GM12878 (cell line): Measurements from ENCODE around the gene TBC1D8. TPM values are rescaled to one million over a fixed set of nuclear protein-coding genes. Genes with fewer than 3 reads are reported as not detected.

ENCODE experiments used
- ATAC-seq: fragments of 200-7000 bp; cut with Tn5 transposase; 3 replicates; pipeline ENCODE4 v1.9.1; 2020; ENCODE audit warnings: mild to moderate bottlenecking, moderate library complexity
- BruUV-seq: library from RNA; stranded (reverse); fragments of 400-500 nt; replicated peaks from 2 replicates; lab custom pipeline; 2021; lab: Mats Ljungman, UMichigan
- CTCF ChIA-PET: fragments of 300-600 bp; sonication (Branson Sonifier 250); formaldehyde crosslinking; extraction: SDS; loops from one replicate; lab custom pipeline; 2021; ENCODE audit warnings: inconsistent platforms; lab: Yijun Ruan, JAX
- POLR2A ChIA-PET: fragments of 350-600 bp; formaldehyde crosslinking; extraction: SDS; loops from one replicate; lab custom pipeline; 2021; ENCODE audit warnings: inconsistent platforms; lab: Charles Lee
- RAD21 ChIA-PET: fragments of 300-600 bp; sonication (Branson Sonifier 250); formaldehyde crosslinking; loops from one replicate; lab custom pipeline; 2023; ENCODE audit warnings: antibody characterized with exemption; ENCODE audit not compliant: unreplicated experiment; lab: Charles Lee
- SMC1A ChIA-PET: fragments of 300-600 bp; sonication (Branson Sonifier 250); formaldehyde crosslinking; loops from one replicate; lab custom pipeline; 2023; ENCODE audit not compliant: unreplicated experiment, uncharacterized antibody; lab: Charles Lee
- DNase-seq: peaks from one replicate; pipeline ENCODE4 v3.0.0-alpha.2; 2011; ENCODE audit warnings: low read depth, low spot score
- FAIRE-seq: peaks from 3 replicates; lab custom pipeline; 2011; peaks lifted over from hg19 to GRCh38; lab: Jason Lieb, UNC
- H2AFZ ChIP-seq: 2 replicates; pipeline ENCODE4 v1.6.0; 2011; ENCODE audit warnings: low read depth, low read length, control low read depth; ENCODE audit not compliant: control insufficient read depth
- H3K27ac ChIP-seq: 2 replicates; pipeline ENCODE4 v1.5.1; 2011; ENCODE audit warnings: control low read depth; ENCODE audit not compliant: control insufficient read depth, insufficient read depth
- H3K27me3 ChIP-seq, 2 experiments: replicated peaks in 1 of 2; 2 replicates each; pipeline versions ENCODE4 v1.6.0 to v1.6.1; 2011; ENCODE audit warnings: low read length in 1 of 2; ENCODE audit not compliant: control insufficient read depth in 2 of 2, insufficient read depth in 2 of 2
- H3K36me3 ChIP-seq, 2 experiments: 2 replicates each; pipeline ENCODE4 v1.5.1; 2011; ENCODE audit warnings: low read length in 1 of 2; ENCODE audit not compliant: control insufficient read depth in 2 of 2, insufficient read depth in 2 of 2
- H3K4me1 ChIP-seq: 2 replicates; pipeline ENCODE4 v1.6.1; 2011; ENCODE audit warnings: mild to moderate bottlenecking, low read length, moderate library complexity, mixed read lengths; ENCODE audit not compliant: control insufficient read depth, insufficient read depth
- H3K4me2 ChIP-seq: 2 replicates; pipeline ENCODE4 v1.6.0; 2011; ENCODE audit warnings: control low read depth; ENCODE audit not compliant: control insufficient read depth, insufficient read depth
- H3K4me3 ChIP-seq: fragments of 200-600 bp; sonication (generic); 2 replicates; pipeline ENCODE4 v1.5.1; 2016
- H3K79me2 ChIP-seq: 2 replicates; pipeline ENCODE4 v1.6.0; 2011; ENCODE audit warnings: low read length; ENCODE audit not compliant: control insufficient read depth, insufficient read depth
- H3K9ac ChIP-seq: 2 replicates; pipeline ENCODE4 v1.8.0; 2011; ENCODE audit warnings: low read length, control low read depth, mixed read lengths; ENCODE audit not compliant: control insufficient read depth, insufficient read depth
- H3K9me3 ChIP-seq: replicated peaks from 3 replicates; pipeline ENCODE4 v1.5.1; 2011; ENCODE audit warnings: mild to moderate bottlenecking, low read length; ENCODE audit not compliant: control insufficient read depth, insufficient read depth
- H4K20me1 ChIP-seq: 2 replicates; pipeline ENCODE4 v1.6.0; 2011; ENCODE audit not compliant: control insufficient read depth, insufficient read depth
- ATF7 ChIP-seq: fragments of 450-650 bp; IDR thresholded peaks from 2 replicates; pipeline ENCODE4 v1.6.1; 2016; ENCODE audit warnings: low read depth, mild to moderate bottlenecking
- RUNX3 ChIP-seq: IDR thresholded peaks from 2 replicates; pipeline ENCODE4 v1.6.1; 2012; ENCODE audit warnings: low read length, inconsistent platforms
- ZBTB40 ChIP-seq: fragments of 450-650 bp; IDR thresholded peaks from 2 replicates; pipeline ENCODE4 v1.6.1; 2016; ENCODE audit warnings: mild to moderate bottlenecking, moderate library complexity, borderline replicate concordance
- ZNF622 ChIP-seq: fragments of 450-650 bp; IDR thresholded peaks from 2 replicates; pipeline ENCODE4 v1.6.1; 2017; ENCODE audit warnings: mild to moderate bottlenecking, inconsistent platforms
- WGBS: methylation state at CpG from one replicate; pipeline ENCODE4 v1.1.6; 2016; ENCODE audit warnings: low lambda C conversion rate; ENCODE audit not compliant: insufficient replicate concordance, insufficient coverage; ENCODE audit errors: missing lambda C conversion rate; 5-methylcytosine and 5-hydroxymethylcytosine counted together
- in situ Hi-C: fragments of 300-500 bp; cut with MboI; formaldehyde crosslinking; loops from 9 replicates; pipeline ENCODE4 v1.14.3; 2018; ENCODE audit warnings: mixed read lengths
- intact Hi-C: fragments of 100-400 bp; cut with micrococcal nuclease; formaldehyde crosslinking; loops from one replicate; pipeline ENCODE4 v1.14.2; 2022; ENCODE audit not compliant: unreplicated experiment
- polyA plus RNA-seq, 11 experiments: library from polyadenylated mRNA; depleted of rRNA in 4 of 11; unstranded in 6 of 11; stranded (reverse) in 5 of 11; fragments of >200 nt; fragmentation: Nextera tagmentation in 4 of 11; fragmentation: Illumina TruSeq in 1 of 11; extraction: Ambion mirVana in 4 of 11; extraction: Trizol in 1 of 11; gene quantifications; 1 replicate in 1 of 11; 2 replicates in 10 of 11; pipeline versions ENCODE4 v1.2.1 to v1.2.3, GENCODE V29; 2011 to 2016; ENCODE audit warnings: inconsistent platforms in 2 of 11, missing spikeins in 2 of 11, low read depth in 1 of 11
- total RNA-seq, 4 experiments: library from RNA; depleted of rRNA in 3 of 4; stranded (reverse); fragments of >200 nt in 3 of 4; fragmentation: Illumina TruSeq in 1 of 4; extraction: Trizol in 1 of 4; gene quantifications; 2 replicates each; pipeline versions ENCODE4 v1.2.1 to v1.2.3, GENCODE V29; 2013 to 2021

Gene TBC1D8
- total and polyA plus RNA-seq, 10 of the 15 experiments (the other 5 are each of a cell fraction or from before 2014, with no cell fraction given): 0.80 to 4.9 (median 4.4) TPM

- in situ Hi-C loops: no loop called here
- intact Hi-C loops: no loop called here
- Histone ChIP-seq H3K27me3 (no peaks in the 10 kb centered on the region), H3K4me2 (no peak overlapping the region), H4K20me1 (no peaks in the 10 kb centered on the region), H3K9ac (no peak overlapping the region), H3K36me3 (no peaks in the 10 kb centered on the region; a peak in 1 of 4 replicates), H3K4me1 (no peaks in the 10 kb centered on the region), H2AFZ (no peak overlapping the region), H3K9me3 (no peaks in the 10 kb centered on the region), H3K4me3 (no peak overlapping the region), H3K79me2 (no peaks in the 10 kb centered on the region), H3K27ac (no peak overlapping the region)
- RAD21 ChIA-PET: no interaction called here
- FAIRE-seq (peak; percentile 13), ATAC-seq (no peak), DNase-seq (no peak)
- 94% methylated on average over 6 of the region's 6 CpGs for WGBS
- POLR2A ChIA-PET: interaction anchor here (0.7 kb wide), 1 partner anchor 12 kb away, joined by 3 read pairs; no protein-coding TSS in a partner anchor
- TF ChIP-seq ZNF622: no peak
- no peak for TF ChIP-seq ATF7
- TF ChIP-seq ZBTB40: no peak
- peak; percentile 24; the same call in 1 of the 2 replicates for TF ChIP-seq RUNX3
- CTCF ChIA-PET: interaction anchor here (1.6 kb wide), 1 partner anchor 11 kb away, joined by 4 read pairs; no protein-coding TSS in a partner anchor
- SMC1A ChIA-PET: no interaction called here
- no TSS peak for BruUV-seq
Measured at GRCh38 chr2:101023327-101024107, 127.7 kb downstream of the TBC1D8 start.
